GM12873 (cell line): ENCODE measurements around the gene ITGB2.

ENCODE experiments used
- CTCF ChIP-seq: IDR thresholded peaks from 2 replicates; pipeline ENCODE4 v1.5.1; 2012; ENCODE audit warnings: low read depth, mild to moderate bottlenecking, moderate library complexity, low read length, control low read depth; ENCODE audit not compliant: insufficient read depth; ENCODE audit errors: missing control alignments

The ITGB2 gene

GRCh38 chr21:44857127-44857892 lies 63.4 kb downstream of the ITGB2 start:
- no peak for TF ChIP-seq CTCF

- no peak for TF ChIP-seq CTCF
These were observed 64.6 kb downstream of the ITGB2 start for GRCh38 chr21:44856131-44856530.

GRCh38 chr21:44855572-44855971 lies 65.1 kb downstream of the ITGB2 start:
- TF ChIP-seq CTCF = no peak

- TF ChIP-seq CTCF = no peak
These were observed 65.8 kb downstream of the ITGB2 start for GRCh38 chr21:44854664-44855446.

- TF ChIP-seq CTCF = no peak
These were observed 66.4 kb downstream of the ITGB2 start for GRCh38 chr21:44854391-44854663.

GRCh38 chr21:44853601-44854390 lies 66.9 kb downstream of the ITGB2 start:
- TF ChIP-seq CTCF = no peak

GRCh38 chr21:44850905-44851657 lies 69.6 kb downstream of the ITGB2 start:
- no peak for TF ChIP-seq CTCF
